ENCODE results near the gene TSHZ3. TPM values are rescaled to one million over a fixed set of nuclear protein-coding genes. Genes with fewer than 3 reads are reported as not detected.

The TSHZ3 gene
- total RNA-seq, 4 donors from 2014 or later, result 2.1 to 3.2 (median 2.7) TPM

GRCh38 chr19:31290931-31291590 lies 58.2 kb downstream of the TSHZ3 start:
- H3K36me3 ChIP-seq, result no peaks in the 10 kb centered on the region
- H3K27me3 ChIP-seq, result no peaks in the 10 kb centered on the region
- WGBS, result 57% methylated on average over 6 of the region's 8 CpGs
- no peak overlapping the region for H3K27ac ChIP-seq
- TF ChIP-seq EP300 (IDR thresholded peaks at IDR 0.05) (no peak), POLR2A (IDR thresholded peaks at IDR 0.05) (no peak), POLR2AphosphoS5 (IDR thresholded peaks at IDR 0.05) (no peak)
- TF ChIP-seq, protein P1, sequence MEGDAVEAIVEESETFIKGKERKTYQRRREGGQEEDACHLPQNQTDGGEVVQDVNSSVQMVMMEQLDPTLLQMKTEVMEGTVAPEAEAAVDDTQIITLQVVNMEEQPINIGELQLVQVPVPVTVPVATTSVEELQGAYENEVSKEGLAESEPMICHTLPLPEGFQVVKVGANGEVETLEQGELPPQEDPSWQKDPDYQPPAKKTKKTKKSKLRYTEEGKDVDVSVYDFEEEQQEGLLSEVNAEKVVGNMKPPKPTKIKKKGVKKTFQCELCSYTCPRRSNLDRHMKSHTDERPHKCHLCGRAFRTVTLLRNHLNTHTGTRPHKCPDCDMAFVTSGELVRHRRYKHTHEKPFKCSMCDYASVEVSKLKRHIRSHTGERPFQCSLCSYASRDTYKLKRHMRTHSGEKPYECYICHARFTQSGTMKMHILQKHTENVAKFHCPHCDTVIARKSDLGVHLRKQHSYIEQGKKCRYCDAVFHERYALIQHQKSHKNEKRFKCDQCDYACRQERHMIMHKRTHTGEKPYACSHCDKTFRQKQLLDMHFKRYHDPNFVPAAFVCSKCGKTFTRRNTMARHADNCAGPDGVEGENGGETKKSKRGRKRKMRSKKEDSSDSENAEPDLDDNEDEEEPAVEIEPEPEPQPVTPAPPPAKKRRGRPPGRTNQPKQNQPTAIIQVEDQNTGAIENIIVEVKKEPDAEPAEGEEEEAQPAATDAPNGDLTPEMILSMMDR (IDR thresholded peaks at IDR 0.05), result no peak
- H3K4me3 ChIP-seq, result no peak overlapping the region
- no peaks in the 10 kb centered on the region for H3K4me1 ChIP-seq
- H3K9me3 ChIP-seq, result no peaks in the 10 kb centered on the region
- no peak for DNase-seq (ENCODE audit: low spot score in 2 of 2)

GRCh38 chr19:31289976-31290375 lies 59.3 kb downstream of the TSHZ3 start:
- peaks cover 4% of the 10 kb centered on the region for H3K4me1 ChIP-seq
- H3K27ac ChIP-seq, result no peak overlapping the region
- TF ChIP-seq POLR2A (IDR thresholded peaks at IDR 0.05) (no peak), POLR2AphosphoS5 (IDR thresholded peaks at IDR 0.05) (no peak), EP300 (IDR thresholded peaks at IDR 0.05) (no peak)
- TF ChIP-seq, protein P1 (IDR thresholded peaks at IDR 0.05), result no peak
- no peak overlapping the region for H3K4me3 ChIP-seq
- H3K36me3 ChIP-seq, result no peaks in the 10 kb centered on the region
- no peaks in the 10 kb centered on the region for H3K9me3 ChIP-seq
- 80% methylated on average over 2 of the region's 4 CpGs for WGBS
- DNase-seq (ENCODE audit: low spot score in 2 of 2), result no peak
- H3K27me3 ChIP-seq, result no peaks in the 10 kb centered on the region

GRCh38 chr19:31289381-31289880 lies 59.8 kb downstream of the TSHZ3 start:
- no peaks in the 10 kb centered on the region for H3K27me3 ChIP-seq
- TF ChIP-seq, protein P1 (IDR thresholded peaks at IDR 0.05), result no peak
- TF ChIP-seq EP300 (IDR thresholded peaks at IDR 0.05) (no peak), POLR2AphosphoS5 (IDR thresholded peaks at IDR 0.05) (no peak), POLR2A (IDR thresholded peaks at IDR 0.05) (no peak)
- H3K4me3 ChIP-seq, result no peak overlapping the region
- H3K9me3 ChIP-seq, result no peaks in the 10 kb centered on the region
- 95% methylated on average over 9 of the region's 10 CpGs for WGBS
- H3K4me1 ChIP-seq, result peaks cover 4% of the 10 kb centered on the region
- DNase-seq (ENCODE audit: low spot score in 2 of 2), result no peak
- no peak overlapping the region for H3K27ac ChIP-seq
- H3K36me3 ChIP-seq, result no peaks in the 10 kb centered on the region

DNA sequence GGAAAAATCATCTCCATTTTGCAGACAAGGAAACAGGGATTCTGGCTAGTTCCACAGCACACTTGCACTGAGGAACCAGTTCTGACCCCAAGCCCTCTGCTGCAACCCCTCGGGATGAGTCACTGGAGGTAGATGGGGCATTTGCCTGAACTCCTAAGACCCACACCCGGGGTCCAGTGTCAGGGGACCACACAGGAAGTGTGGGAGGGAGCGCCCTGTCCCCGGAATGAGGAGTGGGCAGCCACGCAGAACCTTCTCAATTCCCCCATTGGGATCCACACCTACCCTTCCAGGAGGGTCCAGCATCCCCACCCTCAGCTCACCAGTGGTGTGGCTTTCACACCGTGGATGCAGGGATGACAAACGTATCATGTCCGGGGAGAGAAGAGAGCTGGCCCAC lies 62.7 kb downstream of the TSHZ3 start:
- TF ChIP-seq, protein P1 (IDR thresholded peaks at IDR 0.05), result no peak
- no peak for TF ChIP-seq EP300 (IDR thresholded peaks at IDR 0.05)
- TF ChIP-seq POLR2A (IDR thresholded peaks at IDR 0.05), result no peak
- TF ChIP-seq POLR2AphosphoS5 (IDR thresholded peaks at IDR 0.05), result no peak

DNA sequence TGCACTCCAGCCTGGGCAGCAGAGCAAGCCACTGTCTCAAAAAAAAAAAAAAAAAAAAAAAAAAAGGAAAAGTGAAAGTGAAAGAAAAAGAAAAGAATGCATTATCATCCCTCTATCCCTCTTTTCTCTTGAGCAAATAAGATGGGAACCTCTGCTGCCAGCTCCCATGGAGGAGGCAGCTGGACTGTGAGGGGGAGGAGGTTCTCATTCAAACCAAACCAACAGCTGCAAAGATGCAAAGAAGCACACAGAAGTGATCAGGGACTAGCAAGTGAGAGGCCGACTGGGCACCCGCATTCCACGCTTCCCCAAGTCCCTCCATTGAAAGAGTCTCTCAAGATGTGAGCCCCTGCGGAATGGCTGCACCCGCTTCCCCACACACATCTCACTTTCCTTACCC lies 63.5 kb downstream of the TSHZ3 start:
- peaks cover 4% of the 10 kb centered on the region for H3K4me1 ChIP-seq
- H3K9me3 ChIP-seq, result no peaks in the 10 kb centered on the region
- H3K36me3 ChIP-seq, result no peaks in the 10 kb centered on the region
- DNase-seq (ENCODE audit: low spot score in 2 of 2), result no peak
- TF ChIP-seq POLR2A (IDR thresholded peaks at IDR 0.05) (no peak), POLR2AphosphoS5 (IDR thresholded peaks at IDR 0.05) (no peak), EP300 (IDR thresholded peaks at IDR 0.05) (no peak)
- TF ChIP-seq, protein P1 (IDR thresholded peaks at IDR 0.05), result no peak
- WGBS, result 89% methylated on average over 5 of the region's 5 CpGs
- no peaks in the 10 kb centered on the region for H3K27me3 ChIP-seq
- H3K4me3 ChIP-seq, result peak overlapping the region; percentile 12
- H3K27ac ChIP-seq, result no peak overlapping the region

More for the DNA sequence above, 62.7 kb downstream of the TSHZ3 start:
- Histone ChIP-seq H3K9me3 (no peaks in the 10 kb centered on the region), H3K4me1 (peaks cover 4% of the 10 kb centered on the region), H3K27ac (no peak overlapping the region), H3K36me3 (no peaks in the 10 kb centered on the region), H3K27me3 (no peaks in the 10 kb centered on the region), H3K4me3 (no peak overlapping the region)
- WGBS, result 90% methylated on average over 5 of the region's 8 CpGs
- DNase-seq (ENCODE audit: low spot score in 2 of 2), result no peak

Measured in suprapubic skin (tissue), 4 donors.